HEK293 (cell line): ENCODE measurements around the gene SKOR1.

ENCODE experiments used
- CTCF ChIP-seq: fragments of 450-650 bp; formaldehyde crosslinking; IDR thresholded peaks from 2 replicates; pipeline ENCODE4 v1.5.1; 2016; ENCODE audit warnings: missing biosample characterization, missing genetic modification characterization
- SCRT1 ChIP-seq: fragments of 450-650 bp; formaldehyde crosslinking; IDR thresholded peaks from 2 replicates; pipeline ENCODE4 v1.5.1; 2016; ENCODE audit warnings: missing biosample characterization, missing genetic modification characterization, borderline replicate concordance
- SETDB1 ChIP-seq: IDR thresholded peaks from one replicate; pipeline ENCODE4 v1.6.1; 2017; ENCODE audit warnings: mild to moderate bottlenecking, low read length, moderate library complexity, mixed read lengths; ENCODE audit not compliant: insufficient read length
- TCF7L2 ChIP-seq: IDR thresholded peaks from 2 replicates; pipeline ENCODE4 v1.6.1; 2011; ENCODE audit warnings: low read depth, mild to moderate bottlenecking, inconsistent platforms, low read length, moderate library complexity, borderline replicate concordance
- ZNF121 ChIP-seq: fragments of 450-650 bp; formaldehyde crosslinking; IDR thresholded peaks from 2 replicates; pipeline ENCODE4 v1.5.1; 2016; ENCODE audit warnings: missing biosample characterization, missing genetic modification characterization
- ZNF138 ChIP-seq: fragments of 450-650 bp; formaldehyde crosslinking; IDR thresholded peaks from 2 replicates; pipeline ENCODE4 v1.5.1; 2016; ENCODE audit warnings: missing biosample characterization, missing genetic modification characterization, borderline replicate concordance
- ZNF174 ChIP-seq: fragments of 450-650 bp; formaldehyde crosslinking; IDR thresholded peaks from 2 replicates; pipeline ENCODE4 v1.5.0; 2017; ENCODE audit warnings: missing biosample characterization, mild to moderate bottlenecking, missing genetic modification characterization
- ZNF311 ChIP-seq: fragments of 450-650 bp; formaldehyde crosslinking; IDR thresholded peaks from 2 replicates; pipeline ENCODE4 v1.5.1; 2017; ENCODE audit warnings: missing biosample characterization, missing genetic modification characterization, borderline replicate concordance

- no peak for TF ChIP-seq SETDB1
- no peak for TF ChIP-seq CTCF (tag by site-specific recombination)
- no peak for TF ChIP-seq SCRT1 (tag by site-specific recombination)
- TF ChIP-seq ZNF311 (tag by site-specific recombination) = no peak
- TF ChIP-seq ZNF138 = no peak
- no peak for TF ChIP-seq ZNF121 (tag by site-specific recombination)
- TF ChIP-seq ZNF174 (tag by site-specific recombination) = no peak
- TF ChIP-seq TCF7L2 = no peak
These were observed 11.6 kb downstream of the SKOR1 start for GRCh38 chr15:67836955-67837354.
